ENCODE measurements around the gene C16orf96. TPM values are rescaled to one million over a fixed set of nuclear protein-coding genes. Genes with fewer than 3 reads are reported as not detected.

Gene C16orf96
- total RNA-seq, 1 experiment from 2014 or later, result 1.3 TPM

GRCh38 chr16:4609200-4610010, 53.3 kb downstream of the C16orf96 start:
- DNase-seq (ENCODE audit: low spot score), result no peak
- CTCF ChIA-PET, result interaction anchor here (0.6 to 1.8 kb wide), 5 partner anchors 15 to 91 kb away, joined by 3 to 7 read pairs (median 5); partner anchors contain the start of gene MGRN1

More at GRCh38 chr16:4609200-4610010, 53.3 kb downstream of the C16orf96 start:
- Mint-ChIP-seq H3K4me1 (peaks cover 17% of the 10 kb centered on the region), H3K4me3 (no peak overlapping the region), H3K27ac (no peak overlapping the region), H3K27me3 (ENCODE audit: low read depth) (no peaks in the 10 kb centered on the region), H3K36me3 (no peaks in the 10 kb centered on the region; the same call in 1 of the 2 replicates), H3K9me3 (no peaks in the 10 kb centered on the region)
- TF ChIP-seq E2F5 (CRISPR knock-in tag; IDR thresholded peaks at IDR 0.05), result no peak
- no peak for TF ChIP-seq TP53 (CRISPR knock-in tag; IDR thresholded peaks at IDR 0.05)
- no peak for TF ChIP-seq ZBTB21 (CRISPR knock-in tag; IDR thresholded peaks at IDR 0.05; ENCODE audit: borderline replicate concordance)
- no peak for TF ChIP-seq SP1 (CRISPR knock-in tag; conservative IDR thresholded peaks at IDR 0.05)
- no peak for TF ChIP-seq ZNF263 (CRISPR knock-in tag; IDR thresholded peaks at IDR 0.05; ENCODE audit: low read depth)
- no peak for TF ChIP-seq ZNF671 (CRISPR knock-in tag; IDR thresholded peaks at IDR 0.05)
- TF ChIP-seq CREM (CRISPR knock-in tag; IDR thresholded peaks at IDR 0.05), result no peak
- no peak for TF ChIP-seq ARID4B (CRISPR knock-in tag; IDR thresholded peaks at IDR 0.05; ENCODE audit: borderline replicate concordance)
- TF ChIP-seq E2F1 (CRISPR knock-in tag; IDR thresholded peaks at IDR 0.05), result no peak
- TF ChIP-seq KAT7 (CRISPR knock-in tag; IDR thresholded peaks at IDR 0.05; ENCODE audit: borderline replicate concordance), result no peak
- TF ChIP-seq ZNF532 (CRISPR knock-in tag; IDR thresholded peaks at IDR 0.05; ENCODE audit: borderline replicate concordance), result no peak
- no peak for ATAC-seq
- POLR2A ChIA-PET, result interaction anchor here (0.7 kb wide), 1 partner anchor 60 kb away, joined by 3 read pairs; no protein-coding TSS in a partner anchor

Measured in WTC11 (cell line).